ENCODE measurements around the gene MYMX.

MYMX gene

GRCh38 chr6:44264154-44265006 lies 47.7 kb downstream of the MYMX start:
- no peak for DNase-seq (ENCODE audit: low spot score)

GRCh38 chr6:44265007-44265721 lies 48.4 kb downstream of the MYMX start, which contains the start of gene NFKBIE:
TSS of gene NFKBIE (minus strand) at chr6:44265551. CDS start at chr6:44265346, 205 bp downstream.
- peak; percentile 99 for DNase-seq (ENCODE audit: low spot score)

GRCh38 chr6:44265722-44266233 lies 49.1 kb downstream of the MYMX start:
- no peak for DNase-seq (ENCODE audit: low spot score)

GRCh38 chr6:44266347-44266746 lies 49.6 kb downstream of the MYMX start:
- no peak for DNase-seq (ENCODE audit: low spot score)

GRCh38 chr6:44267252-44267651 lies 50.5 kb downstream of the MYMX start:
- no peak for DNase-seq (ENCODE audit: low spot score)

Data from GM03348 (cell line).